Mononuclear cell (primary cell): ENCODE data around the gene NDUFA1. TPM values are rescaled to one million over a fixed set of nuclear protein-coding genes. Genes with fewer than 3 reads are reported as not detected.
"Not testable (repeated sequence)": the region's sequence is repeated elsewhere in the genome, so short reads cannot be mapped to it uniquely, and the experiment has no call there.

Source experiments
- H3K27me3 ChIP-seq: 2 replicates; pipeline ENCODE4 v1.6.0; 2011; ENCODE audit warnings: low read length, control low read depth; ENCODE audit not compliant: insufficient read depth
- H3K4me1 ChIP-seq: 2 replicates; pipeline ENCODE4 v1.5.1; 2011; ENCODE audit warnings: mild to moderate bottlenecking, low read length, control low read depth; ENCODE audit not compliant: insufficient read depth
- H3K4me3 ChIP-seq: 2 replicates; pipeline ENCODE4 v1.5.1; 2011; ENCODE audit warnings: mild to moderate bottlenecking, low read length, moderate library complexity
- H3K9me3 ChIP-seq: 2 replicates; pipeline ENCODE4 v1.5.1; 2011; ENCODE audit warnings: low read depth, mild to moderate bottlenecking, control low read depth, low read length
- total RNA-seq: library from RNA; depleted of rRNA; stranded (reverse); fragments of >200 nt; gene quantifications from one replicate; pipeline ENCODE4 v1.2.3, GENCODE V29; 2012

NDUFA1 gene
- total RNA-seq: 41.3 TPM

DNA sequence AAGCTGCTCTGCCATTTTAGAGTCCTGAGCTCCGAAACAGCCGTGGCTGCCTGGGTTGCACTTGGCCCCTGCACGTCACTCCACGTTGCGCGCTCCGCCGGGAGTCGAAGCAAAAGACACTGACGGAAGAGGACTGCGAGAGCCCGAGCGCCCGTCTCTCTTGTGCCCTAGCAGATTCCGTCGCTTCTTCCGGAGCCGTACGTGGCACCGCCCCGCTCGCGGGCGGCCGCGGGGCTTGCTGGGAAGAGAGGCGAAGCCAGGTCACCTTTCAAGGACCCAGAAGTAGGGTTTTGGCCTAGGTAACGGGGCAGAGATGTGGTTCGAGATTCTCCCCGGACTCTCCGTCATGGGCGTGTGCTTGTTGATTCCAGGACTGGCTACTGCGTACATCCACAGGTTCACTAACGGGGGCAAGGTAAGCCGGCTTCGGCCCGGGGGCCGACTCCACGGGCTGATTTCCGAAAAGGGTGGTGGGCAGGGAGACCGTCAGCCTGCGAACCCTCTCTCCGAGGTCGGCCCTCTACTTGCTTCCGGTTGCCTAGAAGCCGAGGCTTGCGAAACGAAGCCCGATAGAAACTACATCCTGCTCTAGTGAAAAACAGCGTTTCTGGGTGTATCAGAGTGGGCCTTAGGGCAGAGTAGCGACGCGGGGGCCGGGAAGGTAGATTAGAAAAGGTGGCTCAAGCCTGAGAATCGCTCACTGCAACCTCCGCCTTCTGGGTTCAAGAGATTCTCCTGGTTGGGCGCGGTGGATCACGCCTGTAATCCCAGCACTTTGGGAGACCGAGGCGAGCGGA is at the start of gene NDUFA1, which contains the start of gene RNF113A:
Gene NDUFA1 (plus strand): TSS at position 234 of the 797 bp plus-strand sequence. CDS start 80 bp downstream, at position 314.
Gene RNF113A (minus strand): TSS at position 135 of the 797 bp plus-strand sequence. CDS start 120 bp downstream, at position 15.
- H3K4me3 ChIP-seq: peak within 1 kb of the TSS; percentile 78
- no peaks in the 10 kb centered on the region for H3K9me3 ChIP-seq
- H3K4me1 ChIP-seq: peaks cover 26% of the 10 kb centered on the region
- H3K27me3 ChIP-seq: no peaks in the 10 kb centered on the region

GRCh38 chrX:119824221-119824620 is 47.4 kb upstream of the NDUFA1 start:
- H3K4me1 ChIP-seq, H3K27me3 ChIP-seq, H3K4me3 ChIP-seq, H3K9me3 ChIP-seq: not testable (repeated sequence)

GRCh38 chrX:119826399-119826959 is 45.2 kb upstream of the NDUFA1 start:
- Histone ChIP-seq H3K27me3 (no peaks in the 10 kb centered on the region), H3K4me1 (no peaks in the 10 kb centered on the region), H3K4me3 (no peak overlapping the region), H3K9me3 (no peaks in the 10 kb centered on the region)

- H3K4me3 ChIP-seq: no peak overlapping the region
- H3K9me3 ChIP-seq: no peaks in the 10 kb centered on the region
- no peaks in the 10 kb centered on the region for H3K4me1 ChIP-seq
- H3K27me3 ChIP-seq: no peaks in the 10 kb centered on the region
Measured at GRCh38 chrX:119828446-119828845, 43.2 kb upstream of the NDUFA1 start.

GRCh38 chrX:119833905-119834304 is 37.7 kb upstream of the NDUFA1 start:
- no peaks in the 10 kb centered on the region for H3K27me3 ChIP-seq
- H3K4me1 ChIP-seq: no peaks in the 10 kb centered on the region
- no peak overlapping the region for H3K4me3 ChIP-seq
- H3K9me3 ChIP-seq: no peaks in the 10 kb centered on the region

DNA sequence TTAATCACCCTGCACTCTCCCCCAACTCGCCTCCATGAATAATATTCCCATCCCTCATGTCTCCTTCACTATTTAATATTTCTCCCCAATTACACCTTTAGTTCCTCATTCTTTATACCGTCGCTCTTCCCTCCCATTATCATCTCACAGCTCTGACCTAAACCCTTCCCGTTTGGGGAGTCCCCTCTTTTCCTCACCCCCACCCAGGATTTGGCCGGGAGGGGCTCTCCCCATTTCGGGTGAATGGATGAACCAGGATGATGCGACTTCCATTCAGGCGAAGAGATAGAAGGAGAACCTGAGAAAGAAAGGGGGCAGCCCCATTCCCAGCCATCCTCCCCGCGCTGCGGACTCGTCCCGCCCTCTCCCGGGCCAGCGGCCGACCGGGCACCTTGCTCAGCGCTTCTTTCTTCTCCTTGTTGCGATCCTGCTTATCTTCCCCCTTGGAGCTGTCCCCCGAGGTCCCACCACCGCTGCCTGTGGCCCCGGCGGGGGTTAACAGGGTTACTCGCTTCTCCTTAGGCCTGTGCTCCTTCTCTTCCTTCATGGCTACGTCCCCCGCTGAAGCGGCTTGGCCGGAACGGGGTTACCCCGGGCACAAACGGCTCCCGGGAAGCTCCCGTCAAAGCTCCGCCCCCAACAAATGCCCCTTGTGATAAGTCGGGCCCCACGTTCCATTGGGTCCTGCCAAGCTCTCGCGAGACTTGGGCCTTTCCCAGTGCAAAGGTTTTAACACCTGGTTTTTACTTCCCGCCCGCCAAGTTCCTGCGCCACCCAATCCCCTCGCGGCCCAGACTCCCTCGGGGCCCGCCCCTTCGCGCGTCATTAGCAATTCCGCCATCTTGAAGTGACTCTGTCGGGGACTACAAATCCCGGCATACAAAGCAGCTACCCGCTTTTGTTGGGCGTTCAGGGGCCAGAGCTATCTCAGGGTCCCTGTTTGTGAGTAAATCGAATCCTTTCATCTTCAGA is 19.0 kb upstream of the NDUFA1 start, which contains the start of gene UPF3B:
Gene UPF3B (minus strand): TSS at position 582 of the 972 bp plus-strand sequence. CDS start 35 bp downstream, at position 547.
- Histone ChIP-seq H3K4me3 (peak within 1 kb of the TSS; percentile 79), H3K4me1 (peaks cover 9% of the 10 kb centered on the region), H3K9me3 (no peaks in the 10 kb centered on the region), H3K27me3 (no peaks in the 10 kb centered on the region)

- no peak overlapping the region for H3K4me3 ChIP-seq
- no peaks in the 10 kb centered on the region for H3K27me3 ChIP-seq
- no peaks in the 10 kb centered on the region for H3K9me3 ChIP-seq
- peaks cover 9% of the 10 kb centered on the region for H3K4me1 ChIP-seq
Measured at GRCh38 chrX:119853444-119853843, 18.2 kb upstream of the NDUFA1 start.

DNA sequence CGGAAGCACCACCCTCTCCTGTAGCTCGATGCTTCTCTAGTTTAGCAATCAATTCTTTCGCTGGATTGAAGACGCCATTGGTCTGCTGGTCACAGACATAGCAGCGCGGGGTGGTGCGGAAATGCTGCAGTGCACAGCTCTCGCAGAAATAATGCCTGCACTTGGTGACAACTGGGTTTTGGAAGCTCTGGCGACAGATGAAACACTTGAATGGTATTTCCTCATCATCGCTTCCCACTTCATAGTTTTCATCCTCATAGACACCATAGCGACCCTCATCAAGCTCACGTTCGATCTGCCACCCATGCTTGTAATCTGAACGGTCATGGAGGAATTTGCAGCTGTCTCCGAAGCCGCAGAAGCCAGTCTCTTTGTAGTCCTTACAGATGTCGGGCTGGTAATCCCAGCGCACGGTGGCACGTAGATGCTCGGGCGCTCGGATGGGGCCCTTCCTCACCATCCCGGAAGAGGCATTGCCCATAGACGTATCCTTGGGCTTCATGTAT is 953 bp upstream of the NDUFA1 start:
- H3K4me3 ChIP-seq: peak overlapping the region; percentile 78
- H3K4me1 ChIP-seq: peaks cover 26% of the 10 kb centered on the region
- no peaks in the 10 kb centered on the region for H3K9me3 ChIP-seq
- no peaks in the 10 kb centered on the region for H3K27me3 ChIP-seq

GRCh38 chrX:119871245-119871598 is 410 bp upstream of the NDUFA1 start:
- peak overlapping the region; percentile 78 for H3K4me3 ChIP-seq

DNA sequence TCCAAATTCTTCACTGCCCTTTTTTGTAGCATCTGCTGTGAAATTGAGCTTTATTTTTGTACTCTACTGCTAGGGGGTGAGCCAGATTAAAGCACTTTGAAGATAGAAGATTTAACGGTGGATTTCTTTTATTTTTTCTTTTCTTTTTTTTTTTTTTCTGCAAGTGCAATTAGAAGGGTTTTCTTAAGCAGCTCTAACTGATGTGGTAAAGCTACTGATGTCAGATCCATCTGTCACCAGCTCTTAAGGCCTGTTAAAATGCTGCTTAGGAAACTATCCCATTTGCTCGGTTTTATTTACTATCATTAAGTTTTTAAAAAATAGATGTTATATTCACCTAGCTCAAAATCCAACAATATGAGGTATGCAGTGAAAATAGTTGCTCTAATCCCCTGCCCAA is 7.1 kb downstream of the NDUFA1 start:
- Histone ChIP-seq H3K4me1 (peaks cover 9% of the 10 kb centered on the region), H3K9me3 (no peaks in the 10 kb centered on the region), H3K4me3 (no peak overlapping the region), H3K27me3 (no peaks in the 10 kb centered on the region)

More at GRCh38 chrX:119871245-119871598, 410 bp upstream of the NDUFA1 start:
- no peaks in the 10 kb centered on the region for H3K27me3 ChIP-seq
- no peaks in the 10 kb centered on the region for H3K9me3 ChIP-seq
- H3K4me1 ChIP-seq: peaks cover 26% of the 10 kb centered on the region

DNA sequence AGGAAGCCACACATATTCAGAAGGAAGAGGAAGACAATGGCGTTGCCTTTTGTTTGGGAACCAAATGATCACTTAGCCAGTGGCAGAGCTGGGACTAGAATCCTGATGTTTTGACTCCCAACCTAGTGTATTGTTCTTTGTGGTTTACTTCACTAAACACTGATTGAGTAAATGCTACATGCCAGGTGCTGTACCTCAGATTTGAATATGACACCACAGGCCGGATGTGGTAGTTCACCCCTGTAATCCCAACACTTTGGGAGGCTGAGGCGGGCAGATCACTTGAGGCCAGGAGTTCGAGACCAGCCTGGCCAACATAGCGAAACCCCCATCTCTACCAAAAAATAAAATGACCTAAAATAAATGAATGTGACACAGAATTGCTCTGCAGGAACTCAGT is 8.4 kb downstream of the NDUFA1 start:
- Histone ChIP-seq H3K4me3 (no peak overlapping the region), H3K4me1 (peaks cover 9% of the 10 kb centered on the region), H3K27me3 (no peaks in the 10 kb centered on the region), H3K9me3 (no peaks in the 10 kb centered on the region)

GRCh38 chrX:119880552-119881437 is 9.2 kb downstream of the NDUFA1 start:
- Histone ChIP-seq H3K27me3 (no peaks in the 10 kb centered on the region), H3K4me1 (peaks cover 9% of the 10 kb centered on the region), H3K9me3 (no peaks in the 10 kb centered on the region), H3K4me3 (no peak overlapping the region)

DNA sequence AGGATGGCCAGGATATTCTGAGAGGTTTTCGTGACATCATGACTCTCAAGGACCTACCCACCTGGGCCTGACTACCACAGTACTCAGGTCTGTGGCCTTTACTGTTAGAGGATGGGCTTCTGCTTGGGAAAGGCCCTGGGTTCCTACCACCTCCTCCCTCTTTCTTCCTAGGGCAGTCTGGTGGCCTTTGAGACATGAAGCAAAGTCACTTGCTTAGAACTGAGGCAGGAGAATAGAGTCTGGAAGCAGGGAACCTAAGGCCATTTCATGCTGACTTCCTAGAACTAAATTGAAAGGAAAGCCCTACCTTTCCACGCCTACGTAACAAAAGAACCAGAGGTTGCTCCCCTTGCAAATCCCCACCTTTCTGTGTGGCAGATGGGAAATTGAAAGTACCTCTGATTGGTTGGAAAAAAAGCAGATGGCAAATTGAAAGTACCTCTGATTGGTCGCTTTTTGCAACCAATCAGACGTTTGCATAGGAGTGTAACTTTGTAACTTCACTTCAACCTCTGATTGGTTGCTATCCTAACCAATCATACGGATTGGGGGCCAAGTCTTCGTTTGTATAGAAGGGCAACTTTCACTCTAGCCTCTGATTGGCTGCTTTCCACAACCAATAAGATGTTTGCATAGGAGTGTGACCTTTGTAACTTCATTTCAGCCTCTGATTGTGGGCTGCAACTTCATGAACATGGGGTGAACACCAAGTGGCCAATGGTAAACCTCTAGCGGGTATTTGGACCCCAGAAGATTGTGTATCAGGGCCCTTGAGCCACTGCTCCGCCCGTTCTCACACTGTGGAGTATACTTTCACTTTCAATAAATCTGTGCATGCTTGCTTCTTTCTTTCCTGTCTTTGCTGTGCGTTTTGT is 14.2 kb downstream of the NDUFA1 start:
- Histone ChIP-seq H3K4me3 (no peak overlapping the region), H3K9me3 (no peaks in the 10 kb centered on the region), H3K27me3 (no peaks in the 10 kb centered on the region), H3K4me1 (peaks cover 5% of the 10 kb centered on the region)
